Measurements from ENCODE around the gene DIPK1B.

DIPK1B gene

DNA sequence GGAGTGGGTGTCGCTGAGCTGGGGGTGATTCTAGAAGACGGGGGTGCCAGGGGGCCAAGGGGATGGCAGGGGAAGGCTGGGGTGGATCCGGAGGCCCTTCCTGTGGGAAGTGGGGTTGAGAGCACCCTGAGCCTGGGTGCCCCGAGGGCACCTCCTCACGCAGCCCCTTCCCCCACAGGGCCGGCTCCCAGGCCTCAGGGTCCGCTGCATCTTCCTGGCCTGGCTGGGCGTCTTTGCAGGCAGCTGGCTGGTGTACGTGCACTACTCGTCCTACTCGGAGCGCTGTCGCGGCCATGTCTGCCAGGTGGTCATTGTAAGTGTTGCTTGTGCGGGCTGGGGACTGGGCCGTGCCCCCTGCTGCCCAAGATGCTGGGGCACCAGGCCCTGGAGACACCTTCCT lies 5.0 kb downstream of the DIPK1B start:
- Histone ChIP-seq H3K4me1 (ENCODE audit: control insufficient read depth in 2 of 2, insufficient read depth in 1 of 2, low read depth in 1 of 2, low read length in 2 of 2) (peaks cover 30 to 37% of the 10 kb centered on the region in 2 donors), H3K18ac (ENCODE audit: low read length) (no peak overlapping the region), H2BK15ac (ENCODE audit: low read length) (no peak overlapping the region), H2AK5ac (ENCODE audit: low read depth, low read length) (no peak overlapping the region), H3K14ac (ENCODE audit: low read length) (no peak overlapping the region), H3K9me3 (replicated peaks in 1 of 2; ENCODE audit: control insufficient read depth in 2 of 2, insufficient read depth in 1 of 2, low read depth in 1 of 2, low read length in 2 of 2) (no peaks in the 10 kb centered on the region), H3K27ac (replicated peaks; ENCODE audit: low read length) (no peak overlapping the region), H2BK12ac (ENCODE audit: low read length) (no peak overlapping the region), H3K4ac (ENCODE audit: low read length) (no peak overlapping the region), H2BK5ac (ENCODE audit: low read length) (no peak overlapping the region), H4K8ac (ENCODE audit: low read depth, low read length) (no peak overlapping the region), H3K23ac (ENCODE audit: low read depth, low read length, poor library complexity) (no peak overlapping the region), H2BK120ac (ENCODE audit: low read depth, low read length) (no peak overlapping the region), H3K4me3 (ENCODE audit: low read length in 2 of 2) (peak overlapping the region in 1 of 2 donors; percentile 53), H3K9ac (ENCODE audit: low read depth, low read length, poor library complexity) (peak overlapping the region; percentile 77), H3K79me1 (ENCODE audit: low read depth, low read length) (peaks cover 23% of the 10 kb centered on the region), H3K27me3 (ENCODE audit: control insufficient read depth in 3 of 3, insufficient read depth in 3 of 3, low read depth in 1 of 3, low read length in 3 of 3) (no peaks in the 10 kb centered on the region), H4K91ac (ENCODE audit: low read depth, low read length, poor library complexity) (no peak overlapping the region), H3K4me2 (ENCODE audit: insufficient read depth, low read length, poor library complexity, severe bottlenecking) (no peak overlapping the region), H2AFZ (ENCODE audit: low read length) (no peak overlapping the region), H3K36me3 (replicated peaks in 1 of 2; ENCODE audit: control insufficient read depth in 2 of 2, insufficient read depth in 2 of 2, low read length in 2 of 2) (peaks cover 6 to 21% of the 10 kb centered on the region in 2 donors)
- no CpG with 5 or more reads among the region's 16 CpGs for WGBS, 2 donors (ENCODE audit: extremely low coverage in 2 of 2, insufficient read length in 2 of 2, insufficient replicate concordance in 1 of 2)
- no peak for DNase-seq (ENCODE audit: low spot score)

DNA sequence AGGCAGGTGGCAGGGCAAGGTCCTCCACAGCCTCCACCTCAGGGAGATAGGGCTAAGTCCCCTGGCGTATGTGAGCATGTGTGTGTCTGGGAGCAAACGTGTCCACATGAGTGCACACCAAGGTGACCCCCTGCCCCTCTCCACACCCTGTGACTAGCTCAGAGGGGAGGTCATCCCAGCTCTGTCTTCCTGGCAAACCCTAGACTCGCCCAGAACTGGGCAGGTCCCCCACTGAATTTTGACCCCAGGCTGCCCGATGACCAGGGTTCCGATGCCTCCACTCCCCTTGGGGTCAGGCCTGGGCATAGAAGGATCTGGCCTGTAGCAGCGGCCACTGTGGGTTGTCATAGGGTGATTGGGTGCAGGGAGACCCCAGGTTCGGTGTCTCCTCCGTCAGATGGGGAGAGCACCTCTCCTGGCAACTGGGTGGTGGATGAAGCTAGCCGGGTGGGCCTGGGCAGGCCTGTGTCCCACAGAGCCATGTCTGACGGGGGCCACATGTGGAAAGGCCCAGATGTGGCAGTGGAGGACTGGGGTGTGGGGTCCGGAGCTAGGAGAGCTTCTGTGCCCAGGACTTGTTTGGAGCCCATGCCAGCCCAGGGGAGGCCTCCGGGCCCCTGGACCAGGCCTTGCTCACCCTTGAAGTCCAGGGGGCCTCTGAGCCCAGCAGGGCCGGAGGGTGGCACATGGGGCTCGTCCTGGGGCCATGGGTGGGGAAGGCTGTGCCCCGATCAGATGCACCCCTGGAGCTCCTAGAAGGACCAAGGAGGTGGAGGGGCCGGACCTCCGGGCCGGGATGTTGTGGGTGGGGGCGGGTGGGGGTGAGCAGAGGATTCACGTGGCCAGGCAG lies 6.2 kb downstream of the DIPK1B start:
- Histone ChIP-seq H3K27me3 (ENCODE audit: control insufficient read depth in 3 of 3, insufficient read depth in 3 of 3, low read depth in 1 of 3, low read length in 3 of 3) (no peaks in the 10 kb centered on the region), H3K14ac (ENCODE audit: low read length) (no peak overlapping the region), H4K8ac (ENCODE audit: low read depth, low read length) (no peak overlapping the region), H3K27ac (replicated peaks; ENCODE audit: low read length) (no peak overlapping the region), H3K18ac (ENCODE audit: low read length) (no peak overlapping the region), H2BK120ac (ENCODE audit: low read depth, low read length) (no peak overlapping the region), H3K9ac (ENCODE audit: low read depth, low read length, poor library complexity) (no peak overlapping the region), H3K4ac (ENCODE audit: low read length) (no peak overlapping the region), H3K79me1 (ENCODE audit: low read depth, low read length) (peaks cover 19% of the 10 kb centered on the region), H3K9me3 (replicated peaks in 1 of 2; ENCODE audit: control insufficient read depth in 2 of 2, insufficient read depth in 1 of 2, low read depth in 1 of 2, low read length in 2 of 2) (no peaks in the 10 kb centered on the region), H3K4me2 (ENCODE audit: insufficient read depth, low read length, poor library complexity, severe bottlenecking) (no peak overlapping the region), H3K4me3 (ENCODE audit: low read length in 2 of 2) (no peak overlapping the region), H2AFZ (ENCODE audit: low read length) (no peak overlapping the region), H2BK12ac (ENCODE audit: low read length) (no peak overlapping the region), H2BK15ac (ENCODE audit: low read length) (no peak overlapping the region), H3K4me1 (ENCODE audit: control insufficient read depth in 2 of 2, insufficient read depth in 1 of 2, low read depth in 1 of 2, low read length in 2 of 2) (peaks cover 26 to 31% of the 10 kb centered on the region in 2 donors), H2AK5ac (ENCODE audit: low read depth, low read length) (peak overlapping the region; percentile 26), H3K23ac (ENCODE audit: low read depth, low read length, poor library complexity) (peak overlapping the region; percentile 58), H4K91ac (ENCODE audit: low read depth, low read length, poor library complexity) (no peak overlapping the region), H3K36me3 (replicated peaks in 1 of 2; ENCODE audit: control insufficient read depth in 2 of 2, insufficient read depth in 2 of 2, low read length in 2 of 2) (peaks cover 16 to 33% of the 10 kb centered on the region in 2 donors), H2BK5ac (ENCODE audit: low read length) (no peak overlapping the region)
- DNase-seq (ENCODE audit: low spot score), result no peak
- WGBS, 2 donors (ENCODE audit: extremely low coverage in 2 of 2, insufficient read length in 2 of 2, insufficient replicate concordance in 1 of 2), result no CpG with 5 or more reads among the region's 20 CpGs

DNA sequence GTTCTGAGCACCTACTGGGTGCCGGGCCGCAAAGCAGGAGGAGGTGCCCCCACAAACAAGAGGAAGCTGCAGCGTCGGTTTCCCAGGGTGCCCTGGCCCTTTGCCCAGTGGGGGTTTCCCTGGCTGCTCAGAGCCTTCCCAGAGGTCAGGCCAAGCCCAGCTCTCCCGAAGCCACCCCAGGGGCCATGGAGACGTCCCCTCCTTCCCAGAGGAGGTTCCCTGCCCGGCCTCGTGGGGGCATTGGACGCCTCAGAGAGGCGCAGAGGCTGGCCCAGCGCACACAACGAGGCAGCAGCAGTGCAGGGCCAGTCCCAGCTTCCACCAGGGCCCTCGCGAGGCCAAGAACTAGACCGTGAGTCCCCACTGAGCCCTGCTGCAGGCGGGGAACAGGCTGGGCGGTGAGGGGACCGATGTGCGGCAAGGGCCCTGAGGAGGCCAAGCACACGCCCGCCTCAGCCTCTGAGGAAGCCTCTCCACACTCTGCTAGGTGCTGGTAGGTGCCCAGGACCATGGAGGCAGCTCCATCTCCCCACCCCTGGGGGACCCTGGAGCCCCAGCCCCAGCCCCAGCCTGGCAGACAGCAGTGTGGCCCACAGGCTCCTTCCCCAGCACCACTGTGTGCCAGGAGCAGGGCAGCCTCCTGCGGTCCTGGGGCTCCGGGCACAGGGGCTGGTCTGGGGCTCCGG lies 7.0 kb downstream of the DIPK1B start:
- H3K79me1 ChIP-seq (ENCODE audit: low read depth, low read length), result peaks cover 16% of the 10 kb centered on the region
- H3K27ac ChIP-seq (replicated peaks; ENCODE audit: low read length), result peak overlapping the region; percentile 78
- no peak overlapping the region for H3K4ac ChIP-seq (ENCODE audit: low read length)
- peak overlapping the region; percentile 25 for H3K14ac ChIP-seq (ENCODE audit: low read length)
- H2BK5ac ChIP-seq (ENCODE audit: low read length), result no peak overlapping the region
- H3K4me2 ChIP-seq (ENCODE audit: insufficient read depth, low read length, poor library complexity, severe bottlenecking), result no peak overlapping the region
- H2BK15ac ChIP-seq (ENCODE audit: low read length), result peak overlapping the region; percentile 64
- H2AFZ ChIP-seq (ENCODE audit: low read length), result no peak overlapping the region
- peaks cover 23 to 40% of the 10 kb centered on the region in 2 donors for H3K36me3 ChIP-seq (replicated peaks in 1 of 2; ENCODE audit: control insufficient read depth in 2 of 2, insufficient read depth in 2 of 2, low read length in 2 of 2)
- WGBS, 2 donors (ENCODE audit: extremely low coverage in 2 of 2, insufficient read length in 2 of 2, insufficient replicate concordance in 1 of 2), result no CpG with 5 or more reads among the region's 24 CpGs
- peaks cover 22 to 25% of the 10 kb centered on the region in 2 donors for H3K4me1 ChIP-seq (ENCODE audit: control insufficient read depth in 2 of 2, insufficient read depth in 1 of 2, low read depth in 1 of 2, low read length in 2 of 2)
- H2BK120ac ChIP-seq (ENCODE audit: low read depth, low read length), result no peak overlapping the region
- H4K91ac ChIP-seq (ENCODE audit: low read depth, low read length, poor library complexity), result no peak overlapping the region
- peak overlapping the region; percentile 84 for H3K9ac ChIP-seq (ENCODE audit: low read depth, low read length, poor library complexity)
- no peaks in the 10 kb centered on the region for H3K27me3 ChIP-seq (ENCODE audit: control insufficient read depth in 3 of 3, insufficient read depth in 3 of 3, low read depth in 1 of 3, low read length in 3 of 3)
- H2AK5ac ChIP-seq (ENCODE audit: low read depth, low read length), result peak overlapping the region; percentile 79
- H4K8ac ChIP-seq (ENCODE audit: low read depth, low read length), result peak overlapping the region; percentile 3
- H2BK12ac ChIP-seq (ENCODE audit: low read length), result no peak overlapping the region
- H3K18ac ChIP-seq (ENCODE audit: low read length), result peak overlapping the region; percentile 90
- no peak for DNase-seq (ENCODE audit: low spot score)
- no peaks in the 10 kb centered on the region for H3K9me3 ChIP-seq (replicated peaks in 1 of 2; ENCODE audit: control insufficient read depth in 2 of 2, insufficient read depth in 1 of 2, low read depth in 1 of 2, low read length in 2 of 2)
- no peak overlapping the region for H3K4me3 ChIP-seq (ENCODE audit: low read length in 2 of 2)
- peak overlapping the region; percentile 89 for H3K23ac ChIP-seq (ENCODE audit: low read depth, low read length, poor library complexity)
